ENCODE results near the gene CDC37. TPM values are rescaled to one million over a fixed set of nuclear protein-coding genes. Genes with fewer than 3 reads are reported as not detected.
A peak's percentile ranks its signal among the peaks of the same experiment; 100 is the strongest.

CDC37 gene
- 78.8 TPM for polyA plus RNA-seq

GRCh38 chr19:10403137-10404021, at the start of gene CDC37:
CDC37 (minus strand) TSS chr19:10403542; CDS start chr19:10403479, 63 bp downstream.
- Mint-ChIP-seq H3K4me3 (peak within 1 kb of the TSS; percentile 93 to 99 (median 94)), H3K4me1 (peaks cover 36 to 48% (median 47%) of the 10 kb centered on the region in 3 donors), H3K27ac (peak within 1 kb of the TSS; percentile 93 to 100 (median 99)), H3K36me3 (no peaks in the 10 kb centered on the region), H3K27me3 (no peaks in the 10 kb centered on the region), H3K9me3 (no peaks in the 10 kb centered on the region)

GRCh38 chr19:10450853-10451609, 47.7 kb upstream of the CDC37 start:
- H3K27me3 Mint-ChIP-seq, result peaks cover 2% of the 10 kb centered on the region
- peaks cover 7% of the 10 kb centered on the region for H3K36me3 Mint-ChIP-seq
- peaks cover 0 to 11% (median 3%) of the 10 kb centered on the region in 3 donors for H3K4me1 Mint-ChIP-seq
- no peak overlapping the region for H3K27ac Mint-ChIP-seq
- H3K4me3 Mint-ChIP-seq, result no peak overlapping the region
- H3K9me3 Mint-ChIP-seq, result peaks cover 0 to 4% (median 0%) of the 10 kb centered on the region in 3 donors

- no peak overlapping the region for H3K27ac Mint-ChIP-seq
- peaks cover 7% of the 10 kb centered on the region for H3K36me3 Mint-ChIP-seq
- H3K4me3 Mint-ChIP-seq, result no peak overlapping the region
- peaks cover 0 to 12% (median 4%) of the 10 kb centered on the region in 3 donors for H3K4me1 Mint-ChIP-seq
- peaks cover 0 to 4% (median 0%) of the 10 kb centered on the region in 3 donors for H3K9me3 Mint-ChIP-seq
- H3K27me3 Mint-ChIP-seq, result peaks cover 2% of the 10 kb centered on the region
These were observed 47.0 kb upstream of the CDC37 start for GRCh38 chr19:10450191-10450852.

GRCh38 chr19:10449037-10449436, 45.7 kb upstream of the CDC37 start:
- H3K36me3 Mint-ChIP-seq, result peaks cover 9% of the 10 kb centered on the region
- peaks cover 0 to 15% (median 4%) of the 10 kb centered on the region in 3 donors for H3K4me1 Mint-ChIP-seq
- H3K4me3 Mint-ChIP-seq, result no peak overlapping the region
- no peak overlapping the region for H3K27ac Mint-ChIP-seq
- H3K9me3 Mint-ChIP-seq, result peaks cover 0 to 4% (median 0%) of the 10 kb centered on the region in 3 donors
- peaks cover 2% of the 10 kb centered on the region for H3K27me3 Mint-ChIP-seq

GRCh38 chr19:10442698-10443097, 39.4 kb upstream of the CDC37 start:
- peaks cover 0 to 9% (median 4%) of the 10 kb centered on the region in 3 donors for H3K4me1 Mint-ChIP-seq
- H3K27me3 Mint-ChIP-seq, result no peaks in the 10 kb centered on the region
- no peaks in the 10 kb centered on the region for H3K9me3 Mint-ChIP-seq
- H3K4me3 Mint-ChIP-seq, result no peak overlapping the region
- H3K27ac Mint-ChIP-seq, result no peak overlapping the region
- H3K36me3 Mint-ChIP-seq, result peaks cover 3% of the 10 kb centered on the region

GRCh38 chr19:10439588-10439987, 36.2 kb upstream of the CDC37 start:
- no peaks in the 10 kb centered on the region for H3K27me3 Mint-ChIP-seq
- peak overlapping the region in 1 of 3 donors; percentile 16 for H3K27ac Mint-ChIP-seq
- no peaks in the 10 kb centered on the region for H3K36me3 Mint-ChIP-seq
- H3K4me3 Mint-ChIP-seq, result no peak overlapping the region
- no peaks in the 10 kb centered on the region for H3K9me3 Mint-ChIP-seq
- H3K4me1 Mint-ChIP-seq, result peaks cover 0 to 7% (median 1%) of the 10 kb centered on the region in 3 donors

- peaks cover 20 to 26% (median 23%) of the 10 kb centered on the region in 3 donors for H3K4me1 Mint-ChIP-seq
These were observed 29.8 kb upstream of the CDC37 start for GRCh38 chr19:10433131-10433536.

GRCh38 chr19:10432736-10433130, 29.4 kb upstream of the CDC37 start:
- H3K27me3 Mint-ChIP-seq, result peaks cover 27% of the 10 kb centered on the region
- H3K4me1 Mint-ChIP-seq, result peaks cover 24 to 29% (median 27%) of the 10 kb centered on the region in 3 donors
- H3K36me3 Mint-ChIP-seq, result no peaks in the 10 kb centered on the region
- H3K4me3 Mint-ChIP-seq, result peak overlapping the region; percentile 27 to 63 (median 40)
- H3K27ac Mint-ChIP-seq, result peak overlapping the region in 2 of 3 donors; percentile 40 to 61
- peaks cover 0 to 4% (median 0%) of the 10 kb centered on the region in 3 donors for H3K9me3 Mint-ChIP-seq

More at GRCh38 chr19:10433131-10433536, 29.8 kb upstream of the CDC37 start:
- Mint-ChIP-seq H3K27me3 (peaks cover 24% of the 10 kb centered on the region), H3K9me3 (peaks cover 0 to 3% (median 0%) of the 10 kb centered on the region in 3 donors), H3K27ac (peak overlapping the region in 2 of 3 donors; percentile 40 to 61), H3K4me3 (peak overlapping the region; percentile 19 to 47 (median 31)), H3K36me3 (no peaks in the 10 kb centered on the region)

GRCh38 chr19:10431943-10432735, 28.8 kb upstream of the CDC37 start:
- Mint-ChIP-seq H3K4me3 (peak overlapping the region; percentile 77 to 96 (median 87)), H3K4me1 (peaks cover 29 to 31% (median 30%) of the 10 kb centered on the region in 3 donors)

GRCh38 chr19:10431254-10431942, 28.1 kb upstream of the CDC37 start:
- Mint-ChIP-seq H3K4me3 (peak overlapping the region; percentile 77 to 96 (median 87)), H3K4me1 (peaks cover 26 to 32% (median 31%) of the 10 kb centered on the region in 3 donors), H3K27ac (peak overlapping the region; percentile 53 to 99 (median 95)), H3K9me3 (peaks cover 0 to 4% (median 0%) of the 10 kb centered on the region in 3 donors), H3K27me3 (peaks cover 29% of the 10 kb centered on the region), H3K36me3 (no peaks in the 10 kb centered on the region)

More at GRCh38 chr19:10431943-10432735, 28.8 kb upstream of the CDC37 start:
- H3K36me3 Mint-ChIP-seq, result no peaks in the 10 kb centered on the region
- H3K9me3 Mint-ChIP-seq, result peaks cover 0 to 4% (median 0%) of the 10 kb centered on the region in 3 donors
- peaks cover 28% of the 10 kb centered on the region for H3K27me3 Mint-ChIP-seq
- H3K27ac Mint-ChIP-seq, result peak overlapping the region; percentile 53 to 99 (median 95)

- peaks cover 21 to 33% (median 31%) of the 10 kb centered on the region in 3 donors for H3K4me1 Mint-ChIP-seq
These were observed 27.3 kb upstream of the CDC37 start for GRCh38 chr19:10430505-10431253.

GRCh38 chr19:10428996-10429381, 25.6 kb upstream of the CDC37 start:
- H3K4me3 Mint-ChIP-seq, result peak overlapping the region in 3 of 4 donors; percentile 70 to 87 (median 81)
- peaks cover 38% of the 10 kb centered on the region for H3K27me3 Mint-ChIP-seq
- H3K27ac Mint-ChIP-seq, result peak overlapping the region; percentile 91 to 100 (median 94)
- H3K9me3 Mint-ChIP-seq, result peaks cover 0 to 4% (median 0%) of the 10 kb centered on the region in 3 donors
- H3K4me1 Mint-ChIP-seq, result peaks cover 29 to 40% (median 37%) of the 10 kb centered on the region in 3 donors
- H3K36me3 Mint-ChIP-seq, result no peaks in the 10 kb centered on the region

More at GRCh38 chr19:10430505-10431253, 27.3 kb upstream of the CDC37 start:
- Mint-ChIP-seq H3K4me3 (peak overlapping the region; percentile 77 to 96 (median 87)), H3K27ac (peak overlapping the region in 2 of 3 donors; percentile 95 to 100), H3K27me3 (peaks cover 29% of the 10 kb centered on the region), H3K36me3 (no peaks in the 10 kb centered on the region), H3K9me3 (peaks cover 0 to 4% (median 0%) of the 10 kb centered on the region in 3 donors)
